ENCODE data around the gene MYF6.

DNA sequence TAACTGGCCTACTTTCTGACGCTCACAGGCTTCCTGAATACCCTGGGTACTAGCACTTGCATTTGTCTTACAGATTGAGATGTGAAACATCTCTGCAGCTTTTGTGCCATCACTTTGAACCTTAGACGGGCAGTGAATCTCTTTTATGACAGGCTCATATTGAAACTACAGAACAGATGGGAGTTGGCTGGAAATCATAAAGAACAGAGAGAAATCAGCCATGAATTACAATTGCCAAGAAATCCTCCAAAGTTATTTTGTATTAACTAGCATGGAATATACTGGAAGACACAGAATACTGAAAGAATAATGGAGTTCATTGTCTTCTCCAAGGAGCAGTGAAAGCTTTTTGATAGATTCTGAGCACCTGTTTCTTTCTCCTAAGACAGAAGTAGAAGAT, 42.0 kb downstream of the MYF6 start:
- TF ChIP-seq, protein P1, sequence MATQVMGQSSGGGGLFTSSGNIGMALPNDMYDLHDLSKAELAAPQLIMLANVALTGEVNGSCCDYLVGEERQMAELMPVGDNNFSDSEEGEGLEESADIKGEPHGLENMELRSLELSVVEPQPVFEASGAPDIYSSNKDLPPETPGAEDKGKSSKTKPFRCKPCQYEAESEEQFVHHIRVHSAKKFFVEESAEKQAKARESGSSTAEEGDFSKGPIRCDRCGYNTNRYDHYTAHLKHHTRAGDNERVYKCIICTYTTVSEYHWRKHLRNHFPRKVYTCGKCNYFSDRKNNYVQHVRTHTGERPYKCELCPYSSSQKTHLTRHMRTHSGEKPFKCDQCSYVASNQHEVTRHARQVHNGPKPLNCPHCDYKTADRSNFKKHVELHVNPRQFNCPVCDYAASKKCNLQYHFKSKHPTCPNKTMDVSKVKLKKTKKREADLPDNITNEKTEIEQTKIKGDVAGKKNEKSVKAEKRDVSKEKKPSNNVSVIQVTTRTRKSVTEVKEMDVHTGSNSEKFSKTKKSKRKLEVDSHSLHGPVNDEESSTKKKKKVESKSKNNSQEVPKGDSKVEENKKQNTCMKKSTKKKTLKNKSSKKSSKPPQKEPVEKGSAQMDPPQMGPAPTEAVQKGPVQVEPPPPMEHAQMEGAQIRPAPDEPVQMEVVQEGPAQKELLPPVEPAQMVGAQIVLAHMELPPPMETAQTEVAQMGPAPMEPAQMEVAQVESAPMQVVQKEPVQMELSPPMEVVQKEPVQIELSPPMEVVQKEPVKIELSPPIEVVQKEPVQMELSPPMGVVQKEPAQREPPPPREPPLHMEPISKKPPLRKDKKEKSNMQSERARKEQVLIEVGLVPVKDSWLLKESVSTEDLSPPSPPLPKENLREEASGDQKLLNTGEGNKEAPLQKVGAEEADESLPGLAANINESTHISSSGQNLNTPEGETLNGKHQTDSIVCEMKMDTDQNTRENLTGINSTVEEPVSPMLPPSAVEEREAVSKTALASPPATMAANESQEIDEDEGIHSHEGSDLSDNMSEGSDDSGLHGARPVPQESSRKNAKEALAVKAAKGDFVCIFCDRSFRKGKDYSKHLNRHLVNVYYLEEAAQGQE (tag by site-specific recombination; IDR thresholded peaks at IDR 0.05), result no peak
- TF ChIP-seq ZNF394 (tag by site-specific recombination; IDR thresholded peaks at IDR 0.05; ENCODE audit: borderline replicate concordance), result no peak
- no peak for TF ChIP-seq CTCF (tag by site-specific recombination; IDR thresholded peaks at IDR 0.05)
- TF ChIP-seq ATF2 (tag by site-specific recombination; IDR thresholded peaks at IDR 0.05; ENCODE audit: low read depth), result no peak
- TF ChIP-seq PRDM1 (tag by site-specific recombination; IDR thresholded peaks at IDR 0.05), result no peak
- no peak for TF ChIP-seq ZNF175 (tag by site-specific recombination; IDR thresholded peaks at IDR 0.05)
- TF ChIP-seq YY1 (tag by site-specific recombination; IDR thresholded peaks at IDR 0.05), result no peak
- no peak for TF ChIP-seq ZNF639 (tag by site-specific recombination; IDR thresholded peaks at IDR 0.05)
- TF ChIP-seq, protein P2, sequence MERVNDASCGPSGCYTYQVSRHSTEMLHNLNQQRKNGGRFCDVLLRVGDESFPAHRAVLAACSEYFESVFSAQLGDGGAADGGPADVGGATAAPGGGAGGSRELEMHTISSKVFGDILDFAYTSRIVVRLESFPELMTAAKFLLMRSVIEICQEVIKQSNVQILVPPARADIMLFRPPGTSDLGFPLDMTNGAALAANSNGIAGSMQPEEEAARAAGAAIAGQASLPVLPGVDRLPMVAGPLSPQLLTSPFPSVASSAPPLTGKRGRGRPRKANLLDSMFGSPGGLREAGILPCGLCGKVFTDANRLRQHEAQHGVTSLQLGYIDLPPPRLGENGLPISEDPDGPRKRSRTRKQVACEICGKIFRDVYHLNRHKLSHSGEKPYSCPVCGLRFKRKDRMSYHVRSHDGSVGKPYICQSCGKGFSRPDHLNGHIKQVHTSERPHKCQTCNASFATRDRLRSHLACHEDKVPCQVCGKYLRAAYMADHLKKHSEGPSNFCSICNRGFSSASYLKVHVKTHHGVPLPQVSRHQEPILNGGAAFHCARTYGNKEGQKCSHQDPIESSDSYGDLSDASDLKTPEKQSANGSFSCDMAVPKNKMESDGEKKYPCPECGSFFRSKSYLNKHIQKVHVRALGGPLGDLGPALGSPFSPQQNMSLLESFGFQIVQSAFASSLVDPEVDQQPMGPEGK (tag by site-specific recombination; IDR thresholded peaks at IDR 0.05), result no peak
- no peak for TF ChIP-seq ZNF747 (tag by site-specific recombination; IDR thresholded peaks at IDR 0.05)

All from HEK293 (cell line).